Transverse colon (tissue), 4 donors: ENCODE data around the gene ATF2. TPM values are rescaled to one million over a fixed set of nuclear protein-coding genes. Genes with fewer than 3 reads are reported as not detected.

ENCODE experiments used
- DNase-seq: peaks from one replicate; pipeline ENCODE4 v3.0.0-alpha.2; 2019
- H3K27ac ChIP-seq, 4 donors: fragments of 200-600 bp; sonication (generic); 2 replicates each; pipeline ENCODE4 v1.5.1; 2016 to 2018; ENCODE audit warnings: inconsistent platforms in 4 of 4
- H3K27me3 ChIP-seq: fragments of 200-600 bp; sonication (generic); 2 replicates; pipeline ENCODE4 v1.5.1; 2017; ENCODE audit warnings: inconsistent platforms
- H3K36me3 ChIP-seq, 4 donors: fragments of 200-600 bp; sonication (generic); 2 replicates each; pipeline ENCODE4 v1.5.1; 2017 to 2019; ENCODE audit warnings: inconsistent platforms in 4 of 4
- H3K4me1 ChIP-seq, 4 donors: fragments of 200-600 bp; sonication (generic); 2 replicates each; pipeline ENCODE4 v1.5.1; 2017 to 2020; ENCODE audit warnings: inconsistent platforms in 4 of 4
- H3K4me3 ChIP-seq, 4 donors: fragments of 200-600 bp; sonication (generic); 1 replicate in 1 of 4; 2 replicates in 3 of 4; pipeline versions ENCODE4 v1.5.1 to v1.6.1; 2017 to 2019; ENCODE audit warnings: inconsistent platforms in 4 of 4
- H3K9me3 ChIP-seq, 2 donors: fragments of 200-600 bp; sonication (generic); 2 replicates each; pipeline ENCODE4 v1.5.1; 2017 to 2019; ENCODE audit warnings: inconsistent platforms in 2 of 2
- CTCF ChIP-seq, 5 experiments: fragments of 200-600 bp in 3 of 5; fragments of 450-650 bp in 2 of 5; sonication (generic) in 3 of 5; IDR thresholded peaks; 1 replicate in 2 of 5; 2 replicates in 3 of 5; pipeline ENCODE4 v1.5.1; 2016 to 2017; ENCODE audit warnings: antibody characterized with exemption in 5 of 5, inconsistent platforms in 3 of 5, mild to moderate bottlenecking in 2 of 5, moderate library complexity in 1 of 5
- EP300 ChIP-seq: sonication (generic); formaldehyde crosslinking; IDR thresholded peaks from one replicate; pipeline ENCODE4 v1.6.1; 2017; ENCODE audit warnings: antibody characterized with exemption, low read depth
- POLR2A ChIP-seq: fragments of 450-650 bp; IDR thresholded peaks from one replicate; pipeline ENCODE4 v1.6.1; 2016; ENCODE audit warnings: antibody characterized with exemption, mild to moderate bottlenecking, moderate library complexity
- POLR2AphosphoS5 ChIP-seq, 3 donors: sonication (generic); formaldehyde crosslinking; IDR thresholded peaks; one replicate each; pipeline ENCODE4 v1.6.1; 2016; ENCODE audit warnings: antibody characterized with exemption in 3 of 3
- WGBS, 2 donors: methylation state at CpG; one replicate each; pipeline ENCODE4 v1.1.5; 2018; ENCODE audit warnings: low coverage in 1 of 2; 5-methylcytosine and 5-hydroxymethylcytosine counted together
- in situ Hi-C, 4 donors: fragments of 200-750 bp; cut with MboI; loops; one replicate each; pipeline versions ENCODE4 v1.15.0 to v1.15.1; 2017; ENCODE audit warnings: low sequenced_read_pairs in 3 of 4, low pct_ligation_motif_present in 1 of 4, low pct_unique_long_range_greater_than_20kb in 1 of 4
- intact Hi-C: fragments of 100-400 bp; cut with DNase I; formaldehyde crosslinking; loops from one replicate; pipeline ENCODE4 v1.15.1; 2023; ENCODE audit warnings: low total_unique reads
- total RNA-seq, 4 donors: library from RNA; depleted of rRNA; stranded (reverse); fragments of >200 nt; gene quantifications; one replicate each; pipeline ENCODE4 v1.1.0, GENCODE V29; 2016

Gene ATF2
- total RNA-seq, 4 donors from 2014 or later, result 20.2 to 52.9 (median 30.0) TPM

GRCh38 chr2:175137793-175138192 lies 30.2 kb downstream of the ATF2 start:
- intact Hi-C loops, result no loop called here

GRCh38 chr2:175136334-175137215 lies 31.4 kb downstream of the ATF2 start:
- Histone ChIP-seq H3K4me1 (peaks cover 2 to 35% (median 4%) of the 10 kb centered on the region in 4 donors), H3K27me3 (no peaks in the 10 kb centered on the region), H3K36me3 (no peaks in the 10 kb centered on the region), H3K9me3 (no peaks in the 10 kb centered on the region), H3K27ac (no peak overlapping the region), H3K4me3 (no peak overlapping the region)
- in situ Hi-C loops (no loop called here), intact Hi-C loops (no loop called here)
- TF ChIP-seq POLR2A (no peak), EP300 (no peak), CTCF (IDR thresholded peaks at IDR 0.05) (no peak), POLR2AphosphoS5 (IDR thresholded peaks at IDR 0.05) (no peak)
- DNase-seq, result no peak

More at GRCh38 chr2:175137793-175138192, 30.2 kb downstream of the ATF2 start:
- in situ Hi-C loops, result no loop called here
- Histone ChIP-seq H3K9me3 (no peaks in the 10 kb centered on the region), H3K4me3 (no peak overlapping the region), H3K36me3 (no peaks in the 10 kb centered on the region), H3K4me1 (peaks cover 2 to 31% (median 4%) of the 10 kb centered on the region in 4 donors), H3K27me3 (no peaks in the 10 kb centered on the region), H3K27ac (no peak overlapping the region)
- no peak for DNase-seq
- 58 to 65% methylated on average over 2 of the region's 2 CpGs for WGBS, 2 donors
- no peak for TF ChIP-seq CTCF (IDR thresholded peaks at IDR 0.05)
- no peak for TF ChIP-seq POLR2AphosphoS5 (IDR thresholded peaks at IDR 0.05)
- no peak for TF ChIP-seq POLR2A
- no peak for TF ChIP-seq EP300

GRCh38 chr2:175135862-175136261 lies 32.1 kb downstream of the ATF2 start:
- H3K27ac ChIP-seq, result no peak overlapping the region
- no peaks in the 10 kb centered on the region for H3K27me3 ChIP-seq
- intact Hi-C loops (no loop called here), in situ Hi-C loops (no loop called here)
- DNase-seq, result no peak
- no peaks in the 10 kb centered on the region for H3K9me3 ChIP-seq
- no peaks in the 10 kb centered on the region for H3K36me3 ChIP-seq
- WGBS, 2 donors, result 81 to 88% methylated on average over 2 of the region's 2 CpGs
- H3K4me3 ChIP-seq, result no peak overlapping the region
- TF ChIP-seq POLR2AphosphoS5 (IDR thresholded peaks at IDR 0.05) (no peak), POLR2A (no peak), EP300 (no peak), CTCF (IDR thresholded peaks at IDR 0.05) (no peak)
- peaks cover 2 to 42% (median 4%) of the 10 kb centered on the region in 4 donors for H3K4me1 ChIP-seq

GRCh38 chr2:175135177-175135576 lies 32.8 kb downstream of the ATF2 start:
- intact Hi-C loops, result no loop called here
- 49 to 64% methylated on average over 2 to 3 of the region's 3 CpGs for WGBS, 2 donors
- Histone ChIP-seq H3K4me1 (peaks cover 1 to 39% (median 4%) of the 10 kb centered on the region in 4 donors), H3K36me3 (peaks cover 0 to 4% (median 0%) of the 10 kb centered on the region in 4 donors), H3K4me3 (no peak overlapping the region), H3K27me3 (no peaks in the 10 kb centered on the region), H3K9me3 (no peaks in the 10 kb centered on the region), H3K27ac (no peak overlapping the region)
- in situ Hi-C loops, result no loop called here
- DNase-seq, result no peak
- TF ChIP-seq POLR2A, result no peak
- no peak for TF ChIP-seq CTCF (IDR thresholded peaks at IDR 0.05)
- no peak for TF ChIP-seq EP300
- TF ChIP-seq POLR2AphosphoS5 (IDR thresholded peaks at IDR 0.05), result no peak
